H1 (cell line): ENCODE results near the gene GRID1. TPM values are rescaled to one million over a fixed set of nuclear protein-coding genes. Genes with fewer than 3 reads are reported as not detected.

ENCODE experiments used
- CTCF ChIA-PET: fragments of 300-600 bp; sonication (Branson Sonifier 250); formaldehyde crosslinking; loops from one replicate; lab custom pipeline; 2021; ENCODE audit not compliant: partially characterized antibody; lab: Charles Lee
- POLR2A ChIA-PET: fragments of 300-600 bp; sonication (Branson Sonifier 250); formaldehyde crosslinking; loops from one replicate; lab custom pipeline; 2021; ENCODE audit warnings: inconsistent platforms; ENCODE audit not compliant: partially characterized antibody; lab: Charles Lee
- DNase-seq, 2 experiments: peaks; one replicate each; pipeline versions ENCODE4 v3.0.0 to v3.0.0-alpha.2; 2010 to 2022; ENCODE audit warnings: low spot score in 2 of 2, low read depth in 1 of 2, mixed read lengths in 1 of 2
- FAIRE-seq: peaks from 2 replicates; lab custom pipeline; 2011; peaks lifted over from hg19 to GRCh38; lab: Jason Lieb, UNC
- H2AFZ ChIP-seq: 2 replicates; pipeline ENCODE4 v1.8.1; 2012; ENCODE audit warnings: low read length, inconsistent platforms
- H2AK5ac ChIP-seq: 2 replicates; pipeline ENCODE4 v1.6.1; 2013; ENCODE audit warnings: low read depth, low read length
- H2BK120ac ChIP-seq: replicated peaks from 2 replicates; pipeline ENCODE3; 2013; ENCODE audit warnings: low read depth, low read length, inconsistent platforms
- H2BK12ac ChIP-seq: 2 replicates; pipeline ENCODE4 v1.6.1; 2013; ENCODE audit warnings: low read depth, low read length
- H2BK15ac ChIP-seq: 2 replicates; pipeline ENCODE4 v1.6.1; 2013; ENCODE audit warnings: low read length
- H2BK20ac ChIP-seq: 2 replicates; pipeline ENCODE4 v1.6.1; 2013; ENCODE audit warnings: low read length
- H2BK5ac ChIP-seq: 2 replicates; pipeline ENCODE4 v1.6.1; 2013; ENCODE audit warnings: low read depth, low read length
- H3K14ac ChIP-seq: 2 replicates; pipeline ENCODE4 v1.6.1; 2013; ENCODE audit warnings: inconsistent platforms; ENCODE audit not compliant: insufficient read length
- H3K18ac ChIP-seq: 2 replicates; pipeline ENCODE4 v1.6.1; 2013; ENCODE audit warnings: low read length; ENCODE audit errors: extremely low read depth
- H3K23ac ChIP-seq: 2 replicates; pipeline ENCODE4 v1.6.1; 2013; ENCODE audit warnings: inconsistent platforms; ENCODE audit not compliant: insufficient read length
- H3K23me2 ChIP-seq: 2 replicates; pipeline ENCODE4 v1.6.1; 2013; ENCODE audit warnings: low read depth, low read length
- H3K27ac ChIP-seq: 2 replicates; pipeline ENCODE4 v1.6.1; 2011; ENCODE audit warnings: low read depth, low read length, inconsistent platforms
- H3K27me3 ChIP-seq, 4 experiments: replicated peaks in 1 of 4; 1 replicate in 1 of 4; 2 replicates in 3 of 4; pipeline versions ENCODE4 v1.6.1 to v1.8.1; 2011 to 2013; ENCODE audit warnings: low read length in 3 of 4, mild to moderate bottlenecking in 3 of 4, inconsistent platforms in 2 of 4, mixed read lengths in 2 of 4, moderate library complexity in 1 of 4; ENCODE audit not compliant: control insufficient read depth in 3 of 4, insufficient read depth in 3 of 4; ENCODE audit errors: extremely low read depth in 1 of 4
- H3K36me3 ChIP-seq, 4 experiments: 2 replicates each; pipeline versions ENCODE4 v1.6.1 to v1.8.1; 2011 to 2013; ENCODE audit warnings: mild to moderate bottlenecking in 4 of 4, low read length in 3 of 4, moderate library complexity in 2 of 4, control low read depth in 1 of 4, inconsistent platforms in 1 of 4; ENCODE audit not compliant: insufficient read depth in 4 of 4, control insufficient read depth in 2 of 4
- H3K4ac ChIP-seq: replicated peaks from 2 replicates; pipeline ENCODE3; 2013; ENCODE audit warnings: low read length, low read depth, mixed read lengths, inconsistent platforms; ENCODE audit not compliant: insufficient read length
- H3K4me1 ChIP-seq, 4 experiments: replicated peaks in 1 of 4; 1 replicate in 1 of 4; 2 replicates in 3 of 4; pipeline versions ENCODE4 v1.6.1 to v1.8.1; 2011 to 2013; ENCODE audit warnings: low read length in 3 of 4, inconsistent platforms in 2 of 4, mixed read lengths in 1 of 4; ENCODE audit not compliant: insufficient read depth in 4 of 4, control insufficient read depth in 3 of 4
- H3K4me2 ChIP-seq, 2 experiments: 2 replicates each; pipeline versions ENCODE4 v1.6.1 to v1.8.1; 2011 to 2013; ENCODE audit warnings: low read depth in 2 of 2, low read length in 2 of 2, control low read depth in 1 of 2, inconsistent platforms in 1 of 2, mild to moderate bottlenecking in 1 of 2; ENCODE audit not compliant: insufficient read depth in 1 of 2
- H3K4me3 ChIP-seq, 4 experiments: fragments of 200-600, 300-600 bp in 1 of 4; sonication (generic), shearing (Covaris generic), sonication (Bioruptor Twin) in 1 of 4; 2 replicates each; pipeline versions ENCODE4 v1.5.1 to v1.8.1; 2011 to 2016; ENCODE audit warnings: low read length in 4 of 4, low read depth in 3 of 4, control low read depth in 2 of 4, inconsistent platforms in 2 of 4, mild to moderate bottlenecking in 2 of 4, mixed read lengths in 1 of 4, moderate library complexity in 1 of 4; ENCODE audit not compliant: insufficient read depth in 2 of 4; ENCODE audit errors: extremely low read depth in 1 of 4
- H3K56ac ChIP-seq: replicated peaks from 2 replicates; pipeline ENCODE3; 2013; ENCODE audit warnings: low read depth, mild to moderate bottlenecking, mixed read lengths, low read length, inconsistent platforms; ENCODE audit not compliant: insufficient read length
- H3K79me1 ChIP-seq: 2 replicates; pipeline ENCODE4 v1.6.1; 2013; ENCODE audit warnings: low read depth, low read length, control low read depth
- H3K79me2 ChIP-seq, 2 experiments: 2 replicates each; pipeline versions ENCODE4 v1.6.1 to v1.8.1; 2012 to 2013; ENCODE audit warnings: low read length in 2 of 2, mild to moderate bottlenecking in 2 of 2, inconsistent platforms in 1 of 2; ENCODE audit not compliant: insufficient read depth in 2 of 2, control insufficient read depth in 1 of 2
- H3K9ac ChIP-seq, 4 experiments: replicated peaks in 1 of 4; 1 replicate in 1 of 4; 2 replicates in 3 of 4; pipeline versions ENCODE4 v1.6.1 to v1.8.1; 2011 to 2013; ENCODE audit warnings: low read depth in 3 of 4, low read length in 3 of 4, control low read depth in 2 of 4, mild to moderate bottlenecking in 2 of 4, moderate library complexity in 2 of 4, inconsistent platforms in 1 of 4; ENCODE audit errors: extremely low read depth in 1 of 4
- H3K9me3 ChIP-seq, 2 experiments: 2 replicates each; pipeline versions ENCODE4 v1.6.1 to v1.8.1; 2012 to 2013; ENCODE audit warnings: mild to moderate bottlenecking in 2 of 2, moderate library complexity in 2 of 2, control low read depth in 1 of 2, inconsistent platforms in 1 of 2, low read depth in 1 of 2, low read length in 1 of 2, mixed read lengths in 1 of 2; ENCODE audit not compliant: insufficient read depth in 2 of 2
- H4K20me1 ChIP-seq, 2 experiments: replicated peaks in 1 of 2; 2 replicates each; pipeline versions ENCODE3 to v1.8.1; 2011 to 2013; ENCODE audit warnings: inconsistent platforms in 2 of 2, low read length in 2 of 2, mild to moderate bottlenecking in 1 of 2; ENCODE audit not compliant: insufficient read depth in 2 of 2, control insufficient read depth in 1 of 2
- H4K5ac ChIP-seq: 2 replicates; pipeline ENCODE4 v1.6.1; 2013; ENCODE audit warnings: low read length, low read depth, mixed read lengths, inconsistent platforms; ENCODE audit not compliant: insufficient read length
- H4K8ac ChIP-seq: 2 replicates; pipeline ENCODE4 v1.8.0; 2013; ENCODE audit warnings: mild to moderate bottlenecking, moderate library complexity, low read length, inconsistent platforms; ENCODE audit not compliant: insufficient read depth; ENCODE audit errors: extremely low read depth
- H4K91ac ChIP-seq: replicated peaks from 2 replicates; pipeline ENCODE3; 2013; ENCODE audit warnings: low read length, mixed read lengths, inconsistent platforms; ENCODE audit not compliant: insufficient read length
- BACH1 ChIP-seq: IDR thresholded peaks from 2 replicates; pipeline ENCODE4 v1.6.1; 2012; ENCODE audit warnings: low read length, improper control_type of control experiment
- CTCF ChIP-seq, 3 experiments: IDR thresholded peaks; 1 replicate in 2 of 3; 2 replicates in 1 of 3; pipeline versions ENCODE4 v1.5.1 to v1.6.1; 2011; ENCODE audit warnings: low read length in 3 of 3, mild to moderate bottlenecking in 3 of 3, inconsistent platforms in 2 of 3, low read depth in 1 of 3, moderate library complexity in 1 of 3; ENCODE audit not compliant: insufficient read depth in 1 of 3; ENCODE audit errors: control extremely low read depth in 1 of 3
- EGR1 ChIP-seq: IDR thresholded peaks from 2 replicates; pipeline ENCODE4 v1.6.1; 2011; ENCODE audit warnings: low read depth, low read length, borderline replicate concordance
- FOSL1 ChIP-seq: IDR thresholded peaks from 2 replicates; pipeline ENCODE4 v1.6.1; 2011; ENCODE audit warnings: mild to moderate bottlenecking, low read depth, low read length, moderate library complexity; ENCODE audit not compliant: insufficient read depth
- JUND ChIP-seq: IDR thresholded peaks from 2 replicates; pipeline ENCODE4 v1.6.1; 2011; ENCODE audit warnings: mild to moderate bottlenecking, improper control_type of control experiment, low read length
- KDM1A ChIP-seq: fragments of 200-600, 300-600 bp; sonication (generic); IDR thresholded peaks from 2 replicates; pipeline ENCODE4 v1.7.1; 2016; ENCODE audit warnings: mild to moderate bottlenecking, low read length, borderline replicate concordance
- NANOG ChIP-seq: IDR thresholded peaks from 2 replicates; pipeline ENCODE4 v1.6.1; 2011; ENCODE audit warnings: low read length, low read depth, mild to moderate bottlenecking, inconsistent platforms; ENCODE audit not compliant: insufficient read depth, poor library complexity, severe bottlenecking
- RAD21 ChIP-seq, 2 experiments: IDR thresholded peaks in 1 of 2; conservative IDR thresholded peaks in 1 of 2; 2 replicates each; pipeline ENCODE4 v1.6.1; 2011; ENCODE audit warnings: low read depth in 2 of 2, low read length in 2 of 2, improper control_type of control experiment in 1 of 2, inconsistent platforms in 1 of 2, mild to moderate bottlenecking in 1 of 2, moderate library complexity in 1 of 2
- SP4 ChIP-seq: IDR thresholded peaks from 2 replicates; pipeline ENCODE4 v1.6.1; 2012; ENCODE audit warnings: low read length, inconsistent platforms
- TAF1 ChIP-seq: IDR thresholded peaks from 2 replicates; pipeline ENCODE4 v1.6.1; 2011; ENCODE audit warnings: mild to moderate bottlenecking, low read depth, low read length
- TCF12 ChIP-seq: IDR thresholded peaks from 2 replicates; pipeline ENCODE4 v1.6.1; 2011; ENCODE audit warnings: low read depth, mild to moderate bottlenecking, low read length
- WGBS, 2 experiments: shearing (Covaris generic) in 1 of 2; methylation state at CpG; one replicate each; pipeline versions ENCODE4 v1.1.6 to v1.1.7; 2013 to 2015; ENCODE audit warnings: low lambda C conversion rate in 2 of 2, mixed read lengths in 2 of 2, inconsistent platforms in 1 of 2, low coverage in 1 of 2, missing lambda C conversion rate in 1 of 2; ENCODE audit not compliant: insufficient replicate concordance in 2 of 2, insufficient coverage in 1 of 2, insufficient read length in 1 of 2; ENCODE audit errors: extremely low coverage in 1 of 2, missing lambda C conversion rate in 1 of 2; 5-methylcytosine and 5-hydroxymethylcytosine counted together
- polyA plus RNA-seq, 7 experiments: library from polyadenylated mRNA; depleted of rRNA in 3 of 7; stranded (reverse) in 5 of 7; unstranded in 2 of 7; fragments of >200 nt in 5 of 7; fragments of 200-250 nt in 2 of 7; gene quantifications; 1 replicate in 5 of 7; 2 replicates in 1 of 7; 4 replicates in 1 of 7; pipeline versions ENCODE4 v1.2.1 to v1.2.3, GENCODE V29; 2011 to 2013; ENCODE audit warnings: missing spikeins in 2 of 7, mixed read lengths in 2 of 7
- total RNA-seq: library from RNA; stranded (reverse); fragmentation: NEBNext Ultra II Directional; extraction: Animal tissue kit (Norgen Biotek cat#: 25700); gene quantifications from 2 replicates; pipeline ENCODE4 v1.2.1, GENCODE V29; 2021

Gene GRID1
- total and polyA plus RNA-seq, 2 of the 8 experiments (the other 6 are each of a cell fraction or from before 2014, with no cell fraction given) = 0.22 to 0.30 TPM

- H3K4me2 ChIP-seq = no peak overlapping the region
- H3K18ac ChIP-seq = no peak overlapping the region
- WGBS, 2 experiments = 91% methylated on average over 5 of the region's 5 CpGs; no CpG with 5 or more reads in 1 of the 2 experiments
- no peak overlapping the region for H4K91ac ChIP-seq
- no peak overlapping the region for H3K27ac ChIP-seq
- H3K23ac ChIP-seq = no peak overlapping the region
- peaks cover 11 to 13% of the 10 kb centered on the region in 2 experiments for H4K20me1 ChIP-seq
- CTCF ChIA-PET = interaction anchor here (0.8 to 25.6 kb wide), 11 partner anchors 7 to 269 kb away, joined by 3 to 498 read pairs (median 4); partner anchors contain the start of gene GRID1
- H3K9ac ChIP-seq = no peak overlapping the region
- H3K36me3 ChIP-seq = no peaks in the 10 kb centered on the region
- DNase-seq (no peak), FAIRE-seq (no peak)
- H2AFZ ChIP-seq = no peak overlapping the region
- H2BK5ac ChIP-seq = no peak overlapping the region
- H3K27me3 ChIP-seq = peaks cover 29 to 46% (median 45%) of the 10 kb centered on the region in 4 experiments
- POLR2A ChIA-PET = interaction anchor here (1.5 kb wide), 1 partner anchor 29 kb away, joined by 3 read pairs; no protein-coding TSS in a partner anchor
- peaks cover 0 to 6% of the 10 kb centered on the region in 2 experiments; a peak in 1 of 4 replicates for H3K9me3 ChIP-seq
- H2BK12ac ChIP-seq = no peak overlapping the region
- H2AK5ac ChIP-seq = no peak overlapping the region
- H3K56ac ChIP-seq = no peak overlapping the region
- H4K8ac ChIP-seq = no peak overlapping the region
- H3K79me2 ChIP-seq = no peaks in the 10 kb centered on the region
- H3K4ac ChIP-seq = no peak overlapping the region
- peaks cover 13% of the 10 kb centered on the region; the same call in 1 of the 2 replicates for H3K23me2 ChIP-seq
- peaks cover 0 to 27% (median 19%) of the 10 kb centered on the region in 4 experiments; a peak in 6 of 7 replicates for H3K4me1 ChIP-seq
- H2BK120ac ChIP-seq = no peak overlapping the region
- H4K5ac ChIP-seq = no peak overlapping the region
- H2BK20ac ChIP-seq = no peak overlapping the region
- H2BK15ac ChIP-seq = no peak overlapping the region
- no peak overlapping the region for H3K4me3 ChIP-seq
- no peak overlapping the region for H3K14ac ChIP-seq
- H3K79me1 ChIP-seq = no peaks in the 10 kb centered on the region
- TF ChIP-seq EGR1 (no peak), JUND (no peak), BACH1 (no peak), CTCF (IDR thresholded peaks at IDR 0.05; ENCODE audit: control extremely low read depth in 1 of 3, insufficient read depth in 1 of 3, low read depth in 1 of 3, low read length in 3 of 3) (no peak), FOSL1 (no peak), KDM1A (no peak), RAD21 (IDR thresholded peaks at IDR 0.05 in 1 of 2, conservative IDR thresholded peaks at IDR 0.05 in 1 of 2; ENCODE audit: low read depth in 2 of 2, low read length in 2 of 2) (no peak), TAF1 (no peak), TCF12 (no peak), NANOG (no peak), SP4 (no peak)
Observed at GRCh38 chr10:86360657-86361056, 5.9 kb downstream of the GRID1 start.
